K562 (cell line): ENCODE data around the gene RTF2. TPM values are rescaled to one million over a fixed set of nuclear protein-coding genes. Genes with fewer than 3 reads are reported as not detected.

ENCODE experiments used
- ATAC-seq: fragments of 200-7000 bp; cut with Tn5 transposase; 3 replicates; pipeline ENCODE4 v1.9.1; 2020; ENCODE audit warnings: moderate library complexity
- BruUV-seq: library from RNA; stranded (reverse); fragments of 400-500 nt; replicated peaks from 2 replicates; lab custom pipeline; 2021; lab: Mats Ljungman, UMichigan
- CTCF ChIA-PET: fragments of 300-600 bp; formaldehyde crosslinking; extraction: SDS; loops from one replicate; lab custom pipeline; 2021; ENCODE audit warnings: low intra/inter-chr PET ratio; lab: Yijun Ruan, JAX
- POLR2A ChIA-PET: fragments of 300-600, 350-650 bp; sonication (Branson Sonifier 250); formaldehyde crosslinking; extraction: SDS; loops from one replicate; lab custom pipeline; 2021; ENCODE audit warnings: antibody characterized with exemption, inconsistent platforms; lab: Yijun Ruan, JAX
- DNase-seq, 4 experiments: peaks; one replicate each; pipeline versions ENCODE4 v3.0.0 to v3.0.0-alpha.2; 2011 to 2018; ENCODE audit warnings: low spot score in 3 of 4, mixed read lengths in 3 of 4; ENCODE audit errors: extremely low read depth in 1 of 4
- FAIRE-seq: peaks from 2 replicates; lab custom pipeline; 2011; peaks lifted over from hg19 to GRCh38; lab: Jason Lieb, UNC
- H2AFZ ChIP-seq: 2 replicates; pipeline ENCODE4 v1.6.0; 2011; ENCODE audit warnings: low read depth, low read length, control low read depth, inconsistent platforms
- H3K27ac ChIP-seq: fragments of 200-600 bp; 3 replicates; pipeline ENCODE4 v1.8.0; 2011; ENCODE audit warnings: low read depth, mild to moderate bottlenecking, control low read depth, inconsistent platforms, low read length, moderate library complexity, mixed read lengths; ENCODE audit errors: extremely low read depth
- H3K27me3 ChIP-seq, 2 experiments: fragments of 300-600 bp in 1 of 2; 2 replicates in 1 of 2; 3 replicates in 1 of 2; pipeline versions ENCODE4 v1.6.0 to v1.8.0; 2011; ENCODE audit warnings: inconsistent platforms in 2 of 2, low read length in 2 of 2, mild to moderate bottlenecking in 1 of 2, mixed read lengths in 1 of 2, moderate library complexity in 1 of 2; ENCODE audit not compliant: control insufficient read depth in 2 of 2, insufficient read depth in 2 of 2
- H3K36me3 ChIP-seq: fragments of 300-600 bp; 3 replicates; pipeline ENCODE4 v1.8.0; 2011; ENCODE audit warnings: mild to moderate bottlenecking, low read length, inconsistent platforms; ENCODE audit not compliant: control insufficient read depth, insufficient read depth
- H3K4me1 ChIP-seq, 2 experiments: fragments of 200-600 bp in 1 of 2; replicated peaks in 1 of 2; 2 replicates in 1 of 2; 3 replicates in 1 of 2; pipeline versions ENCODE4 v1.5.1 to v1.8.0; 2011; ENCODE audit warnings: inconsistent platforms in 2 of 2, low read length in 2 of 2, mild to moderate bottlenecking in 1 of 2, mixed read lengths in 1 of 2, moderate library complexity in 1 of 2; ENCODE audit not compliant: control insufficient read depth in 2 of 2, insufficient read depth in 2 of 2
- H3K4me2 ChIP-seq: 2 replicates; pipeline ENCODE4 v1.6.1; 2011; ENCODE audit warnings: low read length, control low read depth, inconsistent platforms, mixed read lengths; ENCODE audit not compliant: insufficient read depth
- H3K4me3 ChIP-seq: fragments of 200-600 bp; sonication (generic), shearing (Covaris generic); 2 replicates; pipeline ENCODE4 v1.5.1; 2016; ENCODE audit warnings: control low read depth, inconsistent platforms
- H3K79me2 ChIP-seq: fragments of 200-600 bp; 3 replicates; pipeline ENCODE4 v1.8.0; 2011; ENCODE audit warnings: low read length, inconsistent platforms; ENCODE audit not compliant: control insufficient read depth, insufficient read depth
- H3K9ac ChIP-seq, 2 experiments: 2 replicates each; pipeline versions ENCODE4 v1.6.0 to v1.6.1; 2011; ENCODE audit warnings: low read depth in 2 of 2, low read length in 2 of 2, control low read depth in 1 of 2, inconsistent platforms in 1 of 2, mild to moderate bottlenecking in 1 of 2, mixed read lengths in 1 of 2; ENCODE audit not compliant: insufficient read depth in 1 of 2
- H3K9me1 ChIP-seq: one replicate; pipeline ENCODE4 v1.6.0; 2011; ENCODE audit warnings: inconsistent platforms, mild to moderate bottlenecking, low read length, moderate library complexity; ENCODE audit not compliant: control insufficient read depth, insufficient read depth
- H3K9me3 ChIP-seq: replicated peaks from 2 replicates; pipeline ENCODE4 v1.5.1; 2011; ENCODE audit warnings: low read depth, low read length, inconsistent platforms; ENCODE audit not compliant: control insufficient read depth, insufficient read depth
- H4K20me1 ChIP-seq: replicated peaks from 2 replicates; pipeline ENCODE4 v1.6.1; 2011; ENCODE audit warnings: low read length, inconsistent platforms, mixed read lengths; ENCODE audit not compliant: control insufficient read depth, insufficient read depth
- ATF7 ChIP-seq: fragments of 450-650 bp; IDR thresholded peaks from 2 replicates; pipeline ENCODE4 v1.7.1; 2014; ENCODE audit warnings: mild to moderate bottlenecking, moderate library complexity
- HMGXB4 ChIP-seq: sonication (generic); formaldehyde crosslinking; IDR thresholded peaks from 2 replicates; pipeline ENCODE4 v1.8.1; 2023; ENCODE audit warnings: mild to moderate bottlenecking, missing genetic modification reagents
- ILK ChIP-seq: fragments of 450-650 bp; IDR thresholded peaks from 2 replicates; pipeline ENCODE4 v1.6.1; 2016; ENCODE audit warnings: missing genetic modification characterization, low read depth, mild to moderate bottlenecking, missing compliant biosample characterization, moderate library complexity, borderline replicate concordance
- MIER1 ChIP-seq: fragments of 450-650 bp; IDR thresholded peaks from 2 replicates; pipeline ENCODE4 v1.6.1; 2016; ENCODE audit warnings: antibody characterized with exemption, mild to moderate bottlenecking, low read depth
- NELFE ChIP-seq: IDR thresholded peaks from 2 replicates; pipeline ENCODE4 v1.6.1; 2011; ENCODE audit warnings: mild to moderate bottlenecking; ENCODE audit not compliant: insufficient read depth, insufficient read length
- PRMT5 ChIP-seq: sonication (generic); formaldehyde crosslinking; IDR thresholded peaks from 2 replicates; pipeline ENCODE4 v1.5.0; 2020; ENCODE audit warnings: missing genetic modification reagents
- SMAD4 ChIP-seq: fragments of 250-450 bp; sonication (Bioruptor Pico); conservative IDR thresholded peaks from 2 replicates; pipeline ENCODE4 v1.8.0; 2021; ENCODE audit warnings: inconsistent platforms, mild to moderate bottlenecking, moderate library complexity
- TAF7 ChIP-seq: fragments of 450-650 bp; IDR thresholded peaks from 2 replicates; pipeline ENCODE4 v1.6.1; 2016; ENCODE audit warnings: missing genetic modification characterization, missing compliant biosample characterization
- VEZF1 ChIP-seq: fragments of 200-800 bp; sonication (Bioruptor generic); IDR thresholded peaks from 2 replicates; pipeline ENCODE4 v1.6.1; 2017; ENCODE audit warnings: missing genetic modification characterization, missing compliant biosample characterization
- ZBTB33 ChIP-seq: sonication (generic); formaldehyde crosslinking; IDR thresholded peaks from 2 replicates; pipeline ENCODE4 v1.8.1; 2023; ENCODE audit warnings: mild to moderate bottlenecking, missing genetic modification reagents
- ZHX1 ChIP-seq: fragments of 150-350 bp; conservative IDR thresholded peaks from 2 replicates; pipeline ENCODE4 v1.6.1; 2014; ENCODE audit warnings: low read length
- WGBS: fragments of 100-300 bp; shearing (Covaris generic); methylation state at CpG from one replicate; pipeline ENCODE4 v1.1.6; 2016; ENCODE audit warnings: low coverage, mixed read lengths; ENCODE audit not compliant: insufficient coverage; ENCODE audit errors: missing lambda C conversion rate; 5-methylcytosine and 5-hydroxymethylcytosine counted together
- in situ Hi-C: fragments of 300-500 bp; cut with MboI; formaldehyde crosslinking; loops from 4 replicates; pipeline ENCODE4 v1.15.0; 2018; ENCODE audit warnings: inconsistent platforms, mixed read lengths
- intact Hi-C: fragments of 100-400 bp; cut with micrococcal nuclease; formaldehyde crosslinking; loops from 2 replicates; pipeline ENCODE4 v1.14.2; 2022
- polyA plus RNA-seq, 8 experiments: library from polyadenylated mRNA; depleted of rRNA in 4 of 8; stranded (reverse) in 5 of 8; unstranded in 3 of 8; fragments of >200 nt; fragmentation: Nextera tagmentation in 2 of 8; fragmentation: Illumina TruSeq in 1 of 8; extraction: Ambion mirVana in 2 of 8; extraction: Trizol in 1 of 8; gene quantifications; 2 replicates each; pipeline versions ENCODE4 v1.2.1 to v1.2.3, GENCODE V29; 2011 to 2014; ENCODE audit warnings: inconsistent platforms in 1 of 8, missing spikeins in 1 of 8
- total RNA-seq, 7 experiments: library from RNA; depleted of rRNA in 6 of 7; stranded (reverse); fragments of >200 nt in 6 of 7; fragmentation: Illumina TruSeq in 2 of 7; extraction: Trizol in 2 of 7; gene quantifications; 2 replicates each; pipeline versions ENCODE4 v1.2.1 to v1.2.3, GENCODE V29; 2011 to 2021; ENCODE audit warnings: low replicate concordance in 1 of 7
- TF ChIP-seq, protein P1 (sequence below): sonication (generic); formaldehyde crosslinking; IDR thresholded peaks from 2 replicates; pipeline ENCODE4 v1.4.0; 2020; ENCODE audit warnings: mild to moderate bottlenecking, missing genetic modification reagents

Gene RTF2
- total and polyA plus RNA-seq, 9 of the 15 experiments (the other 6 are each of a cell fraction or from before 2014, with no cell fraction given): 67.0 to 177 (median 84.9) TPM

DNA sequence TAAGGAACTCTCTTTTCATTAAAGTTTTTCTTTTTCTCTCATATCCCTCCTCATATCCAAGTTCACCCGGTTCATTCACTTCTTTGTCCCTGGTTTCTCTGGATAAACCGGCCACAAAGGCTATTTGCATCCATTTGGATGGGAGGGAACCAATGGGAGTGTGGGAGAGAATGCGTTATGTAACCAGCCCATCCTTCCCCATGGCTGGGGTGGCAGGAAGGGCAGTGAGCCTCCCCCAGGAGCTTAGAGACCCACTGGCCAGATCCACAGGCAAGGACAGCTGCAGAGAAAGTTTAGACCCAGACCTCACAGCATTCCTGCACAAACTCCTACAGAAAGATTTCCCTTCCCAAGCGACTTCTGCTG is 45.6 kb upstream of the RTF2 start:
- in situ Hi-C loops (no loop called here), intact Hi-C loops (no loop called here)
- Histone ChIP-seq H3K36me3 (peaks cover 82% of the 10 kb centered on the region), H3K9me1 (no peaks in the 10 kb centered on the region), H3K4me1 (peaks cover 28 to 78% of the 10 kb centered on the region in 2 experiments), H3K4me2 (peak overlapping the region; percentile 62), H3K27ac (peak overlapping the region; percentile 27; the same call in 2 of the 3 replicates), H3K4me3 (no peak overlapping the region), H3K9me3 (no peaks in the 10 kb centered on the region), H3K79me2 (peaks cover 99% of the 10 kb centered on the region), H2AFZ (no peak overlapping the region), H3K27me3 (no peaks in the 10 kb centered on the region), H4K20me1 (peaks cover 20% of the 10 kb centered on the region; the same call in 1 of the 2 replicates), H3K9ac (peak overlapping the region; percentile 62 to 75; a peak in 2 of 4 replicates)
- ATAC-seq: no peak
- 21% methylated on average over 4 of the region's 4 CpGs for WGBS
- POLR2A ChIA-PET: interaction anchor here (1.4 to 6.8 kb wide), 4 partner anchors 10 to 31 kb away, joined by 7 to 72 read pairs (median 12); partner anchors contain the start of genes AURKA, CASS4 and CSTF1
- FAIRE-seq: no peak
- CTCF ChIA-PET: no interaction called here
- peak; percentile 42 to 54 (median 50) for DNase-seq
- no TSS peak for BruUV-seq
- TF ChIP-seq MIER1 (no peak), TAF7 (tag) (no peak), NELFE (no peak), ZBTB33 (CRISPR knock-in tag) (no peak), HMGXB4 (CRISPR knock-in tag) (no peak), SMAD4 (CRISPR knock-in tag) (no peak), ZHX1 (no peak), ATF7 (no peak), VEZF1 (CRISPR knock-in tag) (0 out of 2 replicates have a peak, but pooled peaks have one; percentile 4), ILK (tag) (no peak), PRMT5 (CRISPR knock-in tag) (no peak)
- TF ChIP-seq, protein P1, sequence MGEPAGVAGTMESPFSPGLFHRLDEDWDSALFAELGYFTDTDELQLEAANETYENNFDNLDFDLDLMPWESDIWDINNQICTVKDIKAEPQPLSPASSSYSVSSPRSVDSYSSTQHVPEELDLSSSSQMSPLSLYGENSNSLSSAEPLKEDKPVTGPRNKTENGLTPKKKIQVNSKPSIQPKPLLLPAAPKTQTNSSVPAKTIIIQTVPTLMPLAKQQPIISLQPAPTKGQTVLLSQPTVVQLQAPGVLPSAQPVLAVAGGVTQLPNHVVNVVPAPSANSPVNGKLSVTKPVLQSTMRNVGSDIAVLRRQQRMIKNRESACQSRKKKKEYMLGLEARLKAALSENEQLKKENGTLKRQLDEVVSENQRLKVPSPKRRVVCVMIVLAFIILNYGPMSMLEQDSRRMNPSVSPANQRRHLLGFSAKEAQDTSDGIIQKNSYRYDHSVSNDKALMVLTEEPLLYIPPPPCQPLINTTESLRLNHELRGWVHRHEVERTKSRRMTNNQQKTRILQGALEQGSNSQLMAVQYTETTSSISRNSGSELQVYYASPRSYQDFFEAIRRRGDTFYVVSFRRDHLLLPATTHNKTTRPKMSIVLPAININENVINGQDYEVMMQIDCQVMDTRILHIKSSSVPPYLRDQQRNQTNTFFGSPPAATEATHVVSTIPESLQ (CRISPR knock-in tag): 0 out of 2 replicates have a peak, but pooled peaks have one; percentile 53
